ENCODE data around the gene CALCR.

Gene CALCR

GRCh38 chr7:93392984-93393383 lies 181.5 kb downstream of the CALCR start:
- TF ChIP-seq CTCF (IDR thresholded peaks at IDR 0.05; ENCODE audit: insufficient read depth, low read depth, low read length, missing control alignments) = no peak
- H3K4me3 ChIP-seq (ENCODE audit: low read depth, low read length) = no peak overlapping the region
- DNase-seq (ENCODE audit: low read depth) = no peak

GRCh38 chr7:93390660-93391059 lies 183.9 kb downstream of the CALCR start:
- TF ChIP-seq CTCF (IDR thresholded peaks at IDR 0.05; ENCODE audit: insufficient read depth, low read depth, low read length, missing control alignments) = no peak
- H3K4me3 ChIP-seq (ENCODE audit: low read depth, low read length) = no peak overlapping the region
- no peak for DNase-seq (ENCODE audit: low read depth)

- no peak overlapping the region for H3K4me3 ChIP-seq (ENCODE audit: low read depth, low read length)
- no peak for DNase-seq (ENCODE audit: low read depth)
- TF ChIP-seq CTCF (IDR thresholded peaks at IDR 0.05; ENCODE audit: insufficient read depth, low read depth, low read length, missing control alignments) = no peak
These were observed 192.2 kb downstream of the CALCR start for GRCh38 chr7:93382362-93382761.

- no peak for TF ChIP-seq CTCF (IDR thresholded peaks at IDR 0.05; ENCODE audit: insufficient read depth, low read depth, low read length, missing control alignments)
- DNase-seq (ENCODE audit: low read depth) = peak; percentile 12
- no peak overlapping the region for H3K4me3 ChIP-seq (ENCODE audit: low read depth, low read length)
These were observed 196.3 kb downstream of the CALCR start for GRCh38 chr7:93378131-93378760.

- DNase-seq (ENCODE audit: low read depth) = peak; percentile 10
- no peak for TF ChIP-seq CTCF (IDR thresholded peaks at IDR 0.05; ENCODE audit: insufficient read depth, low read depth, low read length, missing control alignments)
- no peak overlapping the region for H3K4me3 ChIP-seq (ENCODE audit: low read depth, low read length)
These were observed 198.9 kb downstream of the CALCR start for GRCh38 chr7:93375603-93376002.

Measured in GM12865 (cell line).